ENCODE results near the gene CCDC85A.

Gene CCDC85A

GRCh38 chr2:56211048-56211447 is 27.3 kb downstream of the CCDC85A start:
- H3K36me3 ChIP-seq (ENCODE audit: control insufficient read depth, insufficient read depth, low read length), result no peaks in the 10 kb centered on the region
- no peak overlapping the region for H3K27ac ChIP-seq (ENCODE audit: low read depth, low read length)
- H3K9me3 ChIP-seq (ENCODE audit: control insufficient read depth, insufficient read depth, low read depth, low read length), result no peaks in the 10 kb centered on the region
- no peaks in the 10 kb centered on the region for H3K4me1 ChIP-seq (ENCODE audit: control insufficient read depth, insufficient read depth, low read length)
- H3K9ac ChIP-seq (ENCODE audit: low read length), result no peak overlapping the region
- no peaks in the 10 kb centered on the region for H3K27me3 ChIP-seq (ENCODE audit: control insufficient read depth, insufficient read depth, low read length)
- no peak overlapping the region for H3K4me3 ChIP-seq (ENCODE audit: low read depth, low read length)

- Histone ChIP-seq H3K27me3 (ENCODE audit: control insufficient read depth, insufficient read depth, low read length) (peaks cover 16% of the 10 kb centered on the region), H3K4me1 (ENCODE audit: control insufficient read depth, insufficient read depth, low read length) (no peaks in the 10 kb centered on the region), H3K9me3 (ENCODE audit: control insufficient read depth, insufficient read depth, low read depth, low read length) (no peaks in the 10 kb centered on the region), H3K9ac (ENCODE audit: low read length) (no peak overlapping the region), H3K4me3 (ENCODE audit: low read depth, low read length) (no peak overlapping the region), H3K27ac (ENCODE audit: low read depth, low read length) (no peak overlapping the region), H3K36me3 (ENCODE audit: control insufficient read depth, insufficient read depth, low read length) (no peaks in the 10 kb centered on the region)
Observed at GRCh38 chr2:56215911-56216310, 32.1 kb downstream of the CCDC85A start.

- no peak overlapping the region for H3K9ac ChIP-seq (ENCODE audit: low read length)
- no peak overlapping the region for H3K27ac ChIP-seq (ENCODE audit: low read depth, low read length)
- H3K36me3 ChIP-seq (ENCODE audit: control insufficient read depth, insufficient read depth, low read length), result no peaks in the 10 kb centered on the region
- H3K4me1 ChIP-seq (ENCODE audit: control insufficient read depth, insufficient read depth, low read length), result no peaks in the 10 kb centered on the region
- no peak overlapping the region for H3K4me3 ChIP-seq (ENCODE audit: low read depth, low read length)
- H3K27me3 ChIP-seq (ENCODE audit: control insufficient read depth, insufficient read depth, low read length), result peaks cover 16% of the 10 kb centered on the region
- H3K9me3 ChIP-seq (ENCODE audit: control insufficient read depth, insufficient read depth, low read depth, low read length), result no peaks in the 10 kb centered on the region
Observed at GRCh38 chr2:56217106-56217505, 33.3 kb downstream of the CCDC85A start.

GRCh38 chr2:56222481-56222880 is 38.7 kb downstream of the CCDC85A start:
- Histone ChIP-seq H3K9ac (ENCODE audit: low read length) (no peak overlapping the region), H3K27ac (ENCODE audit: low read depth, low read length) (no peak overlapping the region), H3K9me3 (ENCODE audit: control insufficient read depth, insufficient read depth, low read depth, low read length) (no peaks in the 10 kb centered on the region), H3K27me3 (ENCODE audit: control insufficient read depth, insufficient read depth, low read length) (peaks cover 16% of the 10 kb centered on the region), H3K36me3 (ENCODE audit: control insufficient read depth, insufficient read depth, low read length) (no peaks in the 10 kb centered on the region), H3K4me1 (ENCODE audit: control insufficient read depth, insufficient read depth, low read length) (no peaks in the 10 kb centered on the region), H3K4me3 (ENCODE audit: low read depth, low read length) (no peak overlapping the region)

GRCh38 chr2:56224316-56224715 is 40.5 kb downstream of the CCDC85A start:
- no peaks in the 10 kb centered on the region for H3K36me3 ChIP-seq (ENCODE audit: control insufficient read depth, insufficient read depth, low read length)
- H3K9ac ChIP-seq (ENCODE audit: low read length), result no peak overlapping the region
- no peak overlapping the region for H3K27ac ChIP-seq (ENCODE audit: low read depth, low read length)
- no peaks in the 10 kb centered on the region for H3K4me1 ChIP-seq (ENCODE audit: control insufficient read depth, insufficient read depth, low read length)
- no peak overlapping the region for H3K4me3 ChIP-seq (ENCODE audit: low read depth, low read length)
- peaks cover 12% of the 10 kb centered on the region for H3K27me3 ChIP-seq (ENCODE audit: control insufficient read depth, insufficient read depth, low read length)
- no peaks in the 10 kb centered on the region for H3K9me3 ChIP-seq (ENCODE audit: control insufficient read depth, insufficient read depth, low read depth, low read length)

GRCh38 chr2:56227811-56228210 is 44.0 kb downstream of the CCDC85A start:
- Histone ChIP-seq H3K4me3 (ENCODE audit: low read depth, low read length) (no peak overlapping the region), H3K36me3 (ENCODE audit: control insufficient read depth, insufficient read depth, low read length) (no peaks in the 10 kb centered on the region), H3K27ac (ENCODE audit: low read depth, low read length) (no peak overlapping the region), H3K27me3 (ENCODE audit: control insufficient read depth, insufficient read depth, low read length) (no peaks in the 10 kb centered on the region), H3K9me3 (ENCODE audit: control insufficient read depth, insufficient read depth, low read depth, low read length) (no peaks in the 10 kb centered on the region), H3K9ac (ENCODE audit: low read length) (no peak overlapping the region), H3K4me1 (ENCODE audit: control insufficient read depth, insufficient read depth, low read length) (peaks cover 3% of the 10 kb centered on the region)

GRCh38 chr2:56229397-56230060 is 45.7 kb downstream of the CCDC85A start:
- no peak overlapping the region for H3K9ac ChIP-seq (ENCODE audit: low read length)
- H3K36me3 ChIP-seq (ENCODE audit: control insufficient read depth, insufficient read depth, low read length), result no peaks in the 10 kb centered on the region
- no peaks in the 10 kb centered on the region for H3K9me3 ChIP-seq (ENCODE audit: control insufficient read depth, insufficient read depth, low read depth, low read length)
- H3K4me3 ChIP-seq (ENCODE audit: low read depth, low read length), result no peak overlapping the region
- no peaks in the 10 kb centered on the region for H3K27me3 ChIP-seq (ENCODE audit: control insufficient read depth, insufficient read depth, low read length)
- H3K27ac ChIP-seq (ENCODE audit: low read depth, low read length), result no peak overlapping the region
- H3K4me1 ChIP-seq (ENCODE audit: control insufficient read depth, insufficient read depth, low read length), result peaks cover 7% of the 10 kb centered on the region

GRCh38 chr2:56230156-56230555 is 46.4 kb downstream of the CCDC85A start:
- H3K27me3 ChIP-seq (ENCODE audit: control insufficient read depth, insufficient read depth, low read length), result no peaks in the 10 kb centered on the region
- no peaks in the 10 kb centered on the region for H3K36me3 ChIP-seq (ENCODE audit: control insufficient read depth, insufficient read depth, low read length)
- no peak overlapping the region for H3K27ac ChIP-seq (ENCODE audit: low read depth, low read length)
- H3K9me3 ChIP-seq (ENCODE audit: control insufficient read depth, insufficient read depth, low read depth, low read length), result no peaks in the 10 kb centered on the region
- H3K9ac ChIP-seq (ENCODE audit: low read length), result no peak overlapping the region
- no peak overlapping the region for H3K4me3 ChIP-seq (ENCODE audit: low read depth, low read length)
- H3K4me1 ChIP-seq (ENCODE audit: control insufficient read depth, insufficient read depth, low read length), result peaks cover 7% of the 10 kb centered on the region

- Histone ChIP-seq H3K9me3 (ENCODE audit: control insufficient read depth, insufficient read depth, low read depth, low read length) (no peaks in the 10 kb centered on the region), H3K27me3 (ENCODE audit: control insufficient read depth, insufficient read depth, low read length) (no peaks in the 10 kb centered on the region), H3K4me3 (ENCODE audit: low read depth, low read length) (no peak overlapping the region), H3K9ac (ENCODE audit: low read length) (no peak overlapping the region), H3K4me1 (ENCODE audit: control insufficient read depth, insufficient read depth, low read length) (peaks cover 7% of the 10 kb centered on the region), H3K36me3 (ENCODE audit: control insufficient read depth, insufficient read depth, low read length) (no peaks in the 10 kb centered on the region), H3K27ac (ENCODE audit: low read depth, low read length) (no peak overlapping the region)
Observed at GRCh38 chr2:56231361-56231760, 47.6 kb downstream of the CCDC85A start.

GRCh38 chr2:56232912-56233311 is 49.1 kb downstream of the CCDC85A start:
- Histone ChIP-seq H3K9me3 (ENCODE audit: control insufficient read depth, insufficient read depth, low read depth, low read length) (no peaks in the 10 kb centered on the region), H3K27ac (ENCODE audit: low read depth, low read length) (no peak overlapping the region), H3K9ac (ENCODE audit: low read length) (no peak overlapping the region), H3K27me3 (ENCODE audit: control insufficient read depth, insufficient read depth, low read length) (no peaks in the 10 kb centered on the region), H3K4me3 (ENCODE audit: low read depth, low read length) (no peak overlapping the region), H3K4me1 (ENCODE audit: control insufficient read depth, insufficient read depth, low read length) (peaks cover 7% of the 10 kb centered on the region), H3K36me3 (ENCODE audit: control insufficient read depth, insufficient read depth, low read length) (no peaks in the 10 kb centered on the region)

GRCh38 chr2:56234241-56234640 is 50.5 kb downstream of the CCDC85A start:
- no peaks in the 10 kb centered on the region for H3K27me3 ChIP-seq (ENCODE audit: control insufficient read depth, insufficient read depth, low read length)
- no peaks in the 10 kb centered on the region for H3K9me3 ChIP-seq (ENCODE audit: control insufficient read depth, insufficient read depth, low read depth, low read length)
- H3K27ac ChIP-seq (ENCODE audit: low read depth, low read length), result no peak overlapping the region
- H3K9ac ChIP-seq (ENCODE audit: low read length), result no peak overlapping the region
- no peak overlapping the region for H3K4me3 ChIP-seq (ENCODE audit: low read depth, low read length)
- peaks cover 7% of the 10 kb centered on the region for H3K4me1 ChIP-seq (ENCODE audit: control insufficient read depth, insufficient read depth, low read length)
- no peaks in the 10 kb centered on the region for H3K36me3 ChIP-seq (ENCODE audit: control insufficient read depth, insufficient read depth, low read length)
